HL-60/S4 treated with phorbol 12-myristate 13-acetate at 8.2 ng/mL for 4 days and 3 days (cell line): ENCODE data around the gene PDE8A.

Source experiments
- in situ Hi-C: fragments of 300-500 bp; cut with MboI; formaldehyde crosslinking; loops from 2 replicates; pipeline ENCODE4 v1.15.0; 2022; ENCODE audit warnings: low sequenced_read_pairs

Gene PDE8A

DNA sequence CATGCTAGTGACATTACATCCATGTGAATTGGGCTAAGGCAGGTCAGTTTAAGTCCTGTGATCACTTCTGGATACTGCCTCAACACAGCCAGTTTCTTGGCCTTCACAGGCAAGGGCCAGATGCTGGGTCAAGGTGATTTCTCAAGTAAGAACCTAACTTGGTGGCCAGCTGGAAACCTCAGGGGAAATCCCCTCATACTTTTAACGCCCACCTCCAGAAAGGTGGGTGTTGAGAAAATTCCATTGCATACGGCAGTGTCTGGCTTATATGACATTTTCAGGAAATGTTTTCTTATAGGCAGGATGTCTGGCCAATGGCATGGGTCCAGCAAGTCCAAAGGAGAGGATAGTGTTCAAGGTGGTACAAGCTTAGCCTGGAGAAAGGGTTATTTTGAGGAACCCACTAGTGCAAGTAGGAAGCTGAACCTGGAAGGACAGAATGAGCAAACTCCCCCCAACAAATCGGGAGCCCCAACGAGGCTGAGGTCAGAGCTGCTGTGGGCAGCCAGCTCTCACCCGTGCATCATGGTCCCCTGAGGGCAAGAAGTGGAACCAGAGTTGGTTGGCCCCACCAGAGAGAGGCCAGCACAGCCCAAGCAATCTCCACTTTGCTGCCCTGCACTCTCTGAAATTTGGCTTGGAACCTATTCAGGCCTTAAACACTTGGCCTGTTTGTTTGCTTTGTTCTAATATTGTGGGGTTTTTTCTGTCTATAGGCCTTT, 135.4 kb downstream of the PDE8A start:
- in situ Hi-C loops = no loop called here

DNA sequence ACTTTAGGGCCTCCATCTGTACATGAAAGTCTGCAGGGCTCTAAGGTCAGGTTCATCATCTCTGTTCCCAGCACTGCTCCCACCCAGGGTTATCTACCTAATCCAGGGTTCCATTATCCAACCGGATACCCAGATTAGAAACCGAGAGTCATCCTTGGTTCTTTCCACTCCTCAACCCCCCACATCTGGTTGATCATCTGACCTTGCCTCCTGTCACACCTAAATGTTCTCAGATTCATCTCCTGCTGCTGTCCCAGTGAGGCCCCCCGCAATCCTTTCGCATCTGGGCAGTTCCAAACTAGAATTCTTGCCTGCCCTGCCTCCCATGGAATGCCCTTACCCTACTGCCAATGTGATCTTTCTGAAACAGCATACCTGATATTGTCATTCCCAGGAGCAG, 136.5 kb downstream of the PDE8A start:
- in situ Hi-C loops = no loop called here

DNA sequence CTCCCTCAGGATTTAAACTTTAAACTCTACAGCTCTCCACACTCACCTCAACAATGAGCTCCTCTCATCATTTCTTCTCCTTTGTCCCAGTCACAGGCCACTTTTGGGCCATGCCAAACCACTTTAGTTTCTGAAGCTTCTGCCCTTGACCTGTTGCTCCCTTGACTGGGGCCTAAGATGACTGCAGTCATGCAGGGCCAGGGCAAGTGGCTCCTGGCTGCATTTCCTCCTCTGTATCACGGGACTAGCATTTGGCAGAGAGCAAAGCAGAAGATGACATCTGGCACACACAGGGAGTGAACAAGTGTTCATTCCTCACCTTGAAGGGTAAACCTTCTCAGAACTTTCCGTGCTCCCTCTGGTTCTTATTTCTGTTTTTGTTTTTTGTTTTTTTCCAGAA, 136.9 kb downstream of the PDE8A start:
- in situ Hi-C loops = no loop called here

DNA sequence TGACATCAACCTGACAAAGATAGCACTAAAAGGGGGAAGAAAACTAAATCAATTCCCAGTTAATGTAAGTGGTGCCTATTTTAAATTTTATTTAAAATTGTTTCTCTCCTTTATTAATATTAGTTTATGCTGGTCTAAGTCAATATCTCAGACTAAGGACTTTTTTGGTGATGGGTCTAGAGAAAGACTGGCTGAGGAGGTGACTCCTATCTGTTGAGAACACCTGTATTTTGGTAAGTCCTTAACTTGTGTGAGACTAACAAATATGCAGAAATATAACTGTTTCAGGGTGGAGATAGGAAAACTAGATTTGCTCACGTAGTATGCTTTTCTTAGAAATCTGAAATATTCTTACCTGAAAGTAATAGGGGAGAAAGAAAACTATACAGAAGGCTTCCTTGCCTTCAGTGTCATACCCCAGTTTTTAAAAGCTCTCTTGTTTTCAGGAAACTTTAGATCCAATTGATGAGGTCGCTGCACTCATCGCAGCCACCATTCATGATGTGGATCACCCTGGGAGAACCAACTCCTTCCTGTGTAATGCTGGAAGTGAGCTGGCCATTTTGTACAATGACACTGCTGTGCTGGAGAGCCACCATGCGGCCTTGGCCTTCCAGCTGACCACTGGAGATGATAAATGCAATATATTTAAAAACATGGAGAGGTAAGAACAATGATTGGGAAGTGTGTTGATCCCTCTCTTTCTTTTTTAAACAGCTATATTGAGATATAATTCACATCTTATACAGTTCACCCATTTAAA, 138.9 kb downstream of the PDE8A start:
- in situ Hi-C loops = no loop called here

DNA sequence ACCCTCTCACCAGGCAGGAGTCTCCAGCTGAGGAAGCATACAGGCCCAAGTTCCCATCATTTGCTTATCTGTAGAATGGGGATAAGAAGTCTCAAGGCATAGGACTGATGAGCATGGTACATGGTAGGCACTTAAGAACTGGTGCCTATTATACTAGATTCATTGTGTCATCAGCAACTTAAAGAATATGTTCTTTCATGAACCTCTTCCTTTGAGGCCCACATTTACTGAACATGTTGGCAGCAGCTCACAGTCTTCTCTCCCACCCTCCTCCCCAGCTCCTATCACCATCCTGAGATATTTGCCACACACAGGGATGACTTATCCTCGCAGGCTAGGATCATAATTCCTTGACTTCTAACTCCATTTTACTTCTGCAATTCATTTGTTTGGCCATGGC, 142.5 kb downstream of the PDE8A start:
- in situ Hi-C loops = no loop called here

DNA sequence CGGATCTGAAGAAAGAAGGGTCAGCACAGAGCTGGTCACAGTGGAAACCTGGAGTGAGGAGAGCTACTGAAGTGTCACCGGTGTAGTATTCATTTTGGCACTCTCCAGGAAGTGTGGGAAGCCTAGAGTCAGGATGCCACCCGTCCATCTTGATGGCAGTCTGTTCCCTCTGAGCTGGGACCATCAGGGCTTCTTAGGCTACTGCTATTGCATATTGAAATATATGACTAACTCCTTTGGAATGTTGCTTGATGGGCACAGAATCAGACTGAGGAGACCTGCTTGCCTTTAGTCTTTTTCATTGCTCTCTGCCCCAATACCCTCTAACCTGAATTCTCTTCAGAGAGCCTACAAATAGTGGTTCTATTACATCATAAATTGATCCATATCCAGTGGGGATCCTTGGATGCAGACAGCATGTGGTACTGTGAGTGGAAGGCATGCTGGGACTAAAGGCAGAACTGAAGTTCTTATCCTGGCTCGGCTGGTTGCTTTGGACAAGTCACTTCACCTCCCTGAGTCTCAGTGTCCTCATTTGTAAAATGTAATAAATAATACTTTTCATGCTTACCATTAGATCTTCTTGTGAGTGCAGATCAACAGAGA, 143.5 kb downstream of the PDE8A start:
- in situ Hi-C loops = no loop called here

DNA sequence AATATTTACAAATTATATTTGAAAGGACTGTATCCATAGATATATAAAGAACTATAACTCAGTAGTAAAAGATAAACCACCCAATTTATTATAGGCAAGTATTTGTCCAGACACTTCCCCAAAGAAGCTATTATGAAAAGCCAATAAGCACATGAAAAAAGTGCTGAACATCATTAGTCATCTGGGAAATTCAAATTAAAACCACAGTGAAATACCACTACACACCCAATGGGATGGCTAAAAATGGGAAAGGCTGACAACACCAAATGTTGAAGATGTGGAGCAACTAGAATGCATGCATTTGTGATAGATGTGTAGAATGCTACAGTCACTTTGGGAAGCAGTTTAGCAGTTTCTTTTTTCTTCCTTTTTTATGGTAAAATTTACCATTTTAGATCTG, 147.0 kb downstream of the PDE8A start:
- in situ Hi-C loops = no loop called here

DNA sequence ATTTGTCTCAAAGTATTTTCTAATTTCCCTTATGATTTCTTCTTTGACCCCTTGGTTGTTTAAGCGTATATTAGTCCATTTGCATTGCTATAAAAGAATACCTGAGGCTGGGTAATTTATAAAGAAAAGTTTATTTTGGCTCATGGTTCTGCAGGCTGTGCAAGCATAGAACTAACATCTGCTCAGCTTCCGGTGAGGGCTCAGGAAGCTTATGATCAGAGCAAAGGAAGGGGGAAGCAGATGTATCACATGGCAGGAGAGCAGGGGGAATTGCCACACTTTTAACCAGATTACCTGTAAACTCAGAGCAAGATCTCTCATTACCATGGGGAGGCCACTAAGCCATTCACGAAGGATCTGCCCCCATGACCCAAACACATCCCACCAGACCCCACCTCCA, 148.2 kb downstream of the PDE8A start:
- in situ Hi-C loops = no loop called here

DNA sequence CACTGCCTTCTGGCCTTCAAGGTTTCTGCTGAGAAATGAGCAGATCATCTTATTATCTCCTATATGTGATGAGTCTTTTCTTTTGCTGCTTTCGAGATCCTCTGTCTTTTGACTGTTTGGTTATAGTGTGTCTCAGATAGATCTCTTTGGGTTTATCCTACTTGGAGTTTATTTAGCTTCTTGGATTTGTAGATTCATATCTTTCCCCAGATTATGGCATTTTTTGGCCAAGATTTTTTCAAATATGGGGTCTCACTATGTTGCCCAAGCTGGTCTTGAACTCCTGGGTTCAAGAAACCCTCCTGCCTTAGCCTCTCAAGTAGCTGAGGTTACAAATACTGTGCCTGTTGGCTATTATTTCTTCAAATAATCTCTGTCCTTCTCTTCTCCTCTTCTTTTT, 150.3 kb downstream of the PDE8A start:
- in situ Hi-C loops = no loop called here

DNA sequence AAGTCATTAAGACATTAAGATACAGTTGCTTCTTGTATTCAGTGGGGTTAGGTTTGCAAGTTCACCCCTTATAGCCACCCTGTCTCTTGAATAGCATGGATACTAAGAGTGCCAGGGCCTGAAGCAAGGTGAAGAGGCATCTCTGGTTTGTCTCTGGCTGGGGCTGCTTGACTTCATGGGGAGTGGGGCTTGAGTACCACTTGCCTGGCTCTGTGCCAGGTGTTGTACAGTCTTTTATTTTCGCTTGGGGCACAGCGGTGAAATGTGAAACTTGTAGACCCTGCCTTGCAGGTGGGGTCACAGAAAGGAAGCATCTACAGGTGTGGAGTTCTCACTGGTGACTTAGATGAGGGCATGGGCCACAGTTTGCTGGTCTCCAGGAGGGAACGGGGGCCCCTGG, 152.1 kb downstream of the PDE8A start:
- in situ Hi-C loops = no loop called here

DNA sequence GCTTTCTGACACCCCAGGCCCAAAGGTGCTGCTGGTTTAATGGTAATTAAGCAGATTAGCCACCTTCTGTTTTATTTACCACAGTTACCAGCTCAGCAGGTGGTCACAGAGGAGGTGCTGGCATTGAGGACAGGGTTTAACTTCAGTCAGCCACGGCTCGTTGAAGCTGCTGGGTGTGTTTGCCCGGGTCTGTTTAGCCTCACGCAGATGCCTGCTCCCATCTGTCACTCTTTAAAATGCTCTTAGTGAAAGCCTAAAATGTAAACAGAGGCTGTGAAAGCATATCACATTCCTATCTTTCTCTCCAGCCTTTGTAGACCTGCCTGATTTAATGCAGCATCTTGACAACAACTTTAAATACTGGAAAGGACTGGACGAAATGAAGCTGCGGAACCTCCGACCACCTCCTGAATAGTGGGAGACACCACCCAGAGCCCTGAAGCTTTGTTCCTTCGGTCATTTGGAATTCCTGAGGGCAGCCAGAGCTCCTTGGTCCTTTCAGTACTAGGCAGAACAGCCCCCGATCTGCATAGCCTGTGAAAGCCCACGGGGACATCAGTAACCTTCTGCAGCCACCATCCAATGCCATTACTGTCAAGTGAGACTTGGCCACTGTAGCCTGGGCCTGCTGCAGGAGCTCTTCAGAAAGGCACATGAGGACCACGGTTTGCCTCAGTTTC, 156.0 kb downstream of the PDE8A start:
- in situ Hi-C loops = no loop called here

DNA sequence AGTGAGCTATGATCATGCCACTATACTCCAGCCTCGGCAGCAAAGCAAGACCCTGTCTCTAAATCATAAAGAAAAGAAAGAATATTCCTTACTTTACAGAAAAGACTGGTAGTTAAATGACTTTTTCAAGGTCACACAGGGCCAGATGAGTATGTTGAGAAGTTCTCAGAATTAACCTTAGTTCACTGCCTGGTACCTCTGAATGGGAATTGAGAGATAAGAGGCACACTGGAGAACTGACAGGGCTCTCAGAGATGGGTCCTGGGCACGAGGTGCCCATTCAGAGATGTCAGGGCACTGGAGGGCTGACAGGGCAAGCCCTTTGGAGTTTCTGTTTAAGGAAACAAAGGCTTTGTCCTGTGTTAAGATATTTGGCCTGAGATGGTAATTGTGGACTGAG, 157.7 kb downstream of the PDE8A start:
- in situ Hi-C loops = no loop called here

DNA sequence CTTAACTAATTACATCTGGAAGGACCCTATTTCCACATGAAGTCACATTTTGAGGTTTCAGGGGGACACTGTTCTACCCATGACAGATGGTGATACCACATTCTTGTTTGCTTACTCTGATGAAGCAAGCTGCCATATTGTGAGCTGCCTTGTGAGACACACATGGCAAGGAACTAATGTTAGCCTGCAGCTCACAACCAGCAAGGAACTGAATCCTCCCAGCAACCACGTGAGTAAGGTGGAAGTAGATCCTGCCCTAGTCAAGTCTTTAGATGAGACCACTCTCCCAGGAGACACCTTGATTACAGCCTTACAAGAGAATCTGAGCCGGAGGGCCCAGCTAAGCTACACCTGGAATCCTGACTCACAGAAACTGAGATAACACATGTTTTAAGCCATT, 160.1 kb downstream of the PDE8A start:
- in situ Hi-C loops = no loop called here

DNA sequence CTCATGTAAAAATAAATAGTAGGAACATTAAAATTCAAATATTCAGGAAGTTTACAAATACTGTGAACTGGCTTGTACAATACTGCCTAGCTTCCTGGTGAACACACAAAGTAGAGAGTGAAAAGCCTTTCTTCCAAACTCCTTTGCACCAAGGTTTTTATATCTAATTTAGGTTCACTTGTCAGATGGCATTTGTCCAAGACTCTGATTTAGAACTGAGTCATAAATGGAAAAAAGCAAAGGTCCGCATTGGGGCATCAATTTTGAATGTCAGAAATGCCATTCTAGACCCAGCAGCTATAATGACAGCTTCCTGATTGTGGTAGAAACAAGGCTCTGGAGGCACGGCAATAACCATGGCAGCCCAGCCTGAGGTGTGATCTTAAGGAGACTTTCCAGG, 160.7 kb downstream of the PDE8A start:
- in situ Hi-C loops = no loop called here

DNA sequence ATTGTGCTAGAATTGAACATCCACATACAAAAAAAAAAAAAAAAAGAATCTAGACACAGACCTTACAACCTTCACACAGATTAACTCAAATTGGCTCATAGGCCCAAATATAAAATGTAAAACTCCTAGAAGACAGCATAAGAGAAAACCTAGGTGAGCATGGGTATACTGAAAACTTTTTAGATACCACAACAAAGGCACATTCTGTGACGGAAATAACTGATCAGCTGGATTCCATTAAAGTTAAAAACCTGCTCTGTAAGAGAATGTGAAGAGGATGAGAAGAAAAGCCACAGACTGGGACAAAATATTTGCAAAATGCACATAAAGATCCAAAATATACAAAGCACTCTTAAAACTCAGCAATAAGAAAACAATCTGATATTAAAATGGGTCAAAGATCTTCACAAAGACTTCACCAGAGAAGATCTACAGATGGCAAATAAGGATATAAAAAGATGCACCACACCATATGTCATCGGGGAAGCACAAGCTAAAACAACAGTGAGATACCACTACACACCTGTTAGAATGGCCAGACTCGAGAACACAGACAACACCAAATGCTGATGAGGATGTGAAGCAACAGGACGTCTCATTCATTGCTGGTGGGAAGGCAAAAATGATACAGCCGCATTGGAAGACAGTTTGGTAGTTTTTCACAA, 167.9 kb downstream of the PDE8A start:
- in situ Hi-C loops = no loop called here

DNA sequence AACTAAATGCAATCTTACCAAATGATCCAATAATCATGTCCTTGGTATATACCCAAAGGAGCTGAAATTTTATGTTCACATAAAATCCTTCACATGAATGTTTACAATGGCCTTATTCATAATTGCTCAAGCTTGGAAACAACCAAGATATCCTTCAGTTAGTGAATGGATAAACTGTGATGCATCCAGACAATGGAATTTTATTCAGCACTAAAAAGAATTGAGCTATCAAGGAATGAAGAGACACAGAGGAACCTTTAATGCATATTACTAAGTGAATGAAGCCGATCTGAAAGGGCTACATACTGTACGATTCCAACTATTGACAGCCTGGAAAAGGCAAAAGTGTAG, 168.4 kb downstream of the PDE8A start:
- in situ Hi-C loops = no loop called here

DNA sequence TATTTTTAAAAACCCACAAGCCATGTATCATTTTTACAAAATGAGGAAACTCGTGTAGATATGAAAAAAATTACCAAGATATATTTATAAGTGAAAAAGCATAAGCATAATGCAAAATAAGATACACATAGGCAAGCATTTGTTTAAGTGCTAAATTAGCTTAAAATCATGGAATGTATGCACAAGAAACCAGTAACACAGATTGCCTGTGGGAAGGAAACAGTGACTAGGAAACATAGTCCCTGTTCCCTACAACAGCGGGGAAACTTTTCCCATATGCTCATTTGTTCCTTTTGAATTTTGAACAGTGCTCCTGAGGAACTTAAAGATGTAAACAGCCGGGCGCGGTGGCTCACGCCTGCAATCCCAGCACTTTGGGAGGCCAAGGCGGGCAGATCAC, 169.5 kb downstream of the PDE8A start:
- in situ Hi-C loops = no loop called here

DNA sequence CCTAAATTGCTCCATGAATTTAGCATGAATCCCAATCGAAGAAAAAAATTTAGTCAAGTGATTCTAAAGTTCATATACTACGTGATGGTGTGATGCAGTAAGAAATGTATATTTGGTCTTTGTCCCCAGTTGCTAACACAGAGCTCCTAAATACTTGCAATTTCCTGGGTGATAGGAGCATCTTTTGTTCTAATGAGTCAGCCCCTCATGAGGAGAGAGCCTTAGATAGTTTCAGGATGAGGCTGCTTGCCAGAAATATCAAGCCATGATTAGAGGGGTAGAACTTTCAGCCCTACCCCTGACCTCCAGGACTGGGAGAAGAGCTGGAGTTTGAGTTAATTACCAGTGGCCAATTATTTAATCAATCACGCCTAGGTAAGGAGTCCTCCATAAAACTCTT, 170.2 kb downstream of the PDE8A start:
- in situ Hi-C loops = no loop called here

DNA sequence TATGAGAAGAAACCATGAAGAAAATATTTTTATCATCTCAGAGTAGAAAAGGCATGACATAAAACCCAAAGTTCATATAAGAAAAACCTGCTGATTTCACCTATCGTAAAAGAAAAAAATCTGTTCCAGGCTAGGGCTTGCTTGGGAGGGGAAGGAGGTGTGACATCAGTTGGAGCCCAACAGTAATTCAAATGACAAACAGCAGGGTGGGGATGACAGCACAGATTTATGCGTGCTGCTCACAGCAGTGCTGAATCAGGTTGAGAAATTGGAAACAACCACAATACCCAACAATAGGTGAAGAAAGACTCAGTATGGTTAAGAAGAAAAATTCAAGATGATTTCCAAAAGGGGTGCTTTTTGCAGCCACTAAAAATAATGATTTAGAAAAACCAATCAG, 172.4 kb downstream of the PDE8A start:
- in situ Hi-C loops = no loop called here

DNA sequence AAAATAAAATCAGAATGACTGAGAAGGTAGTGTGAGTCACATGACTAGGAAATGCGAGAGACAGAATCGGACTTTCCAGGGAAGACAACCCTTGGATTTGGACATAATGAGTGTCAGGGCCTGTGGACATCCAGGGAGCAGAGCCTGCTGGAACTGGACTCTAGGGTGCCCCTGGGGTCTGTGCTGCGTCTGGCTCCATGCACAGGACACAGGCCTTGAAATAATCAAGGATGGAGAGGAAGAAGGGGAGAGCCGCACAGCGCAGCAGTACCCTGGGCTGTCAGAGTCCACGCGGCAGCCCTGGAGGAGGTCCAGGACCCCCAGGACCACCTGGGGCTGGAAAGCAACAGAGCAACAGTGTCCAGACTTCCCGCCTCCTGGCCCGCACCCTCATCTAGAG, 173.7 kb downstream of the PDE8A start:
- in situ Hi-C loops = no loop called here

DNA sequence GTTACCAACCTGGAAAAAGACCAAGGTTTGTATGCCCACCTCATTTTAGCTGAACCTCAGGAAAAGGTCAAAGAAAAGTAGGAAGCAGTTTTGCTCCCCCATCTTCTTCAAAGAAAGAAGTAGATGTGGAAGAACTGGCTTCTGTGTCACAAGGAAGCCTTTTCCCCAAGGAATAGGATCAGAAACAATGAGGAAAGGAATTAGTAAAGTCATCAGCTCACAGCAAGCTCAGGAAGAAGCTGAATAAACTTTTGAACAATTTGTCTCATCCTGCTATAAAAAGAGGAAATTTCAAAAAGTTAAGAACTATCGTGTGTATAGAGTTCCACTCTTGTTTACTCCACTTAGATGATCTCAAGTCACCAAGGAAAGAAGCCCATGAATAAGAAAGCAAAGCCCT, 174.2 kb downstream of the PDE8A start:
- in situ Hi-C loops = no loop called here
